Endothelial cell of hepatic sinusoid (primary cell): Measurements from ENCODE around the gene ESCO1.
"Not testable (repeated sequence)": the region's sequence is repeated elsewhere in the genome, so short reads cannot be mapped to it uniquely, and the experiment has no call there.

Experiments
- in situ Hi-C: cut with HindIII; loops from 2 replicates; pipeline ENCODE4 v1.10.0; 2017; ENCODE audit warnings: low sequenced_read_pairs

The ESCO1 gene

DNA sequence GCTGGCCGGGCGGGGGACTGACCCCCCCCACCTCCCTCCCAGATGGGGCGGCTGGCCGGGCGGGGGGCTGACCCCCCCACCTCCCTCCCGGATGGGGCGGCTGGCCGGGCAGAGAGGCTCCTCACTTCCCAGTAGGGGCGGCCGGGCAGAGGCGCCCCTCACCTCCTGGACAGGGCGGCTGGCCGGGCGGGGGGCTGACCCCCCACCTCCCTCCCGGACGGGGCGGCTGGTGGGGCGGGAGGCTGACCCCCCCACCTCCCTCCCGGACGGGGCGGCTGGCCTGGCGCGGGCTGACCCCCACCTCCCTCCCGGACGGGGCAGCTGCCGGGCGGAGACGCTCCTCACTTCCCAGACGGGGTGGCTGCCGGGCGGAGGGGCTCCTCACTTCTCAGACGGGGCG, 8.1 kb downstream of the ESCO1 start:
- in situ Hi-C loops, result not testable (repeated sequence)

DNA sequence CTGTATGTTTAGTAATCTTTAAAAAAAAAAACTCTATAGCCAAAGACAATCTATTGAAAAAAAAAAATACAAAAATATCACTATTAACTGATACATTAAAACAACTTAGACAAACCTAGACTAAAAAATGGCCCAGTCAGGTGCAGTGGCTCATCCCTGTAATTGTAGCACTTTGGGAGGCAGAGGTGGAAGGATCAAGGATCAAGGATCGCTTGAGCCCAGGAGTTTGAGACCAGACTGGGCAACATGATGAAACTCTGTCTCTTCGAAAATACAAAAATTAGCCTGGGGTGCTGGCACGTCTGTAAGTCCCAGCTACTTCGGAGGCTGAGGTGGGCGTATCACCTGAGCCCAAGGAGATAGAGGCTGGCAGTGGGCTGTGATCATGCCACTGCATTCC, 16.1 kb downstream of the ESCO1 start:
- in situ Hi-C loops, result no loop called here

DNA sequence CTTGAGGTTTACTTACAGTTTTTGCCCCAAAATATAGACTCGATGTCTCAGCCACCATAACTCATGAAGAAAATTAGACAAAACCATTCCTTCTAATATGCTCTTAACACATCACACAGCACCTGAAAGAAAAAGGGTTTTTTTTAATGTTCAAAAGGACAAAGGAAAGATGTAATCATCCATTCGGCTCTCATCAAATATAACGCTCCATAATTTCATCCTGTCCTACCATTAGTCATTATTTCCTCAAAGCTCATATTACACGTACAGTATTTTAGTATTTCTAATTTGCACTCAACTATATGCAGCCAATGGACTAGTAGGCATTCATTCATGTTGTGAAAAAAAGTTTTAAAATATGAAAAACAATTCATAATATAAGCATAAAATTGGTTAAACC, 24.8 kb downstream of the ESCO1 start:
- in situ Hi-C loops, result no loop called here

DNA sequence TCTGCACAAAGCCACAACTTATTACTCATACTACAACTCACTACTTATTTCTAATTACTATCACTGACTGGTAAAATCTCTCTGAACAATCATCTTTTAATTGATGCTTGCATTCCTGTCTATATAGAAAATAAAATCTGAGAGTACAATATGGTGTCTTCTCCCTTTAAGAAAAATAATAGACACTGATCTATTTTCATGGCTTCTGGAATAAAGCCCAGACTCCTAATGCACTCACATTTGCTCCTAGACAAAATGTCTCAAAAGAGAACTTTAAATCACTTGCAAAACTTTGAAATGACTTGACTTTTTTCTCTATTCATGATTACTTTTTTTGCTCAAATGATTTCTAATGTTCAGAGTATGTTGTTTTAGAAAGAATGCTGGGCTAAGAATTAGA, 28.7 kb downstream of the ESCO1 start:
- in situ Hi-C loops, result no loop called here

DNA sequence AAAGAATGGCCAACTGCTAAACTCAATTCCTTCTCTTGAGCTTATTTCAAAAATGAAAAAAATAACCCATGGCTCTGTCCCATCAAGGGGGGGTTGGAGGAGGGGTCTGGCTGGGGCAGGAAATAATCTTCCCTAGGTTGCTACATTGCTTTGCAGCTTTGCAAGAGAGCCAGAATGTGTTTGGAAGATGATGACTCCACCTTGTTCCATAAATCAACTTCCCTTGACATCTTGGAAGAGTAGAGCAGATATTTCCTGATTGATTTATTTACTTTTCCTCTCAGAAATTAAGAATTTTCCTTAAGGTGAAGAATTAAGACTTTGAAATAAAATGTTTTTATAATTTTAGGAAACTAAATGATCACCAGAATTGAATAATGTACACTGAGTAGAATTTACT, 41.3 kb downstream of the ESCO1 start:
- in situ Hi-C loops, result no loop called here

DNA sequence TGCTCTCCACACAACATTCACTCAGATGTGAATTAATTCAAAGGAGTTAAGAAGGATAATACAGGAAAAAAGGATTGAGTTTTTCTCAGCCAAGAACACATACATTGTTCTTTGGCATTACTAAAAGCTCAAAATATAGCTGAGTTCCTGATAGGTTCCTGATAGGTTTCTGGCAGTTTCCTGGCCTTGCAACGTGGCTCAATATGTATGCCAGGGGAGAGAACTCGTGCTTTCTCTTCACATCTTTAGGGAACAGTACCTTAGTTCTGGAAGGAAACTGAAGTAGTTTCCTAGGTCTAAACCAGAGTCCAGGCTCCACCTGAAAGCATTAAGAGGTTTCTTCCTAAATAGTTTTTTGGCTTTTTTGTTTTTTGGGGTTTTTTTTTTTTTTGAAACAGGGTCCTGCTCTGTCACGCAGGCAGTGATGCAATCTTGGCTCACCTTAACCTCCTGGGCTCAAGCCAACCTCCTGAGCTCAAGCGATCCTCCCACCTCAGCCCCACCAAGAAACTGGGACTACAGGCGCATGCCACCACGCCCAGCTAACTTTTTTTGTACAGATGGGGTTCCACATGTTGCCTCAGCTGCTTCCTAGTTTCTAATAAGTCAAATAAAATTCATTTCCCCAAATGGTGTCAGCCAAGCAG, 42.8 kb downstream of the ESCO1 start:
- in situ Hi-C loops, result no loop called here

DNA sequence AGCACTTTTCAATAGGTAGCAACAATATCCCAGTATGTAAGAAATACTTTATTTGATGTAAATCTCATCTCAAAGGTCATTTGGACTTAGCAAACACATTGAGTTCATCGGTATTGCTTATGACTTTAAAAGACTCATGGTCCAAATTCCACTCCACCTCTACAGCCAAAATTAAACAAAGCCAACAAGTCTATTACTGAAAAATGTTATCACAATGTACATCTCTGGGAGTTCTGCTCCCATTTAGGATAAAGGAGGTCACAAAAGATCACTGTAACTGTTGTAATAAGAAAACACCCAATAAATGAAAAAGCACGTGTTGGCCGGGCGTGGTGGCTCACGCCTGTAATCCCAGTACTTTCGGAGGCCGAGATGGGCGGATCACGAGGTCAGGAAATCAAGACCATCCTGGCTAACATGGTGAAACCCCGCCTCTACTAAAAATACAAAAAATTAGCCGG, 50.0 kb downstream of the ESCO1 start:
- in situ Hi-C loops, result no loop called here

DNA sequence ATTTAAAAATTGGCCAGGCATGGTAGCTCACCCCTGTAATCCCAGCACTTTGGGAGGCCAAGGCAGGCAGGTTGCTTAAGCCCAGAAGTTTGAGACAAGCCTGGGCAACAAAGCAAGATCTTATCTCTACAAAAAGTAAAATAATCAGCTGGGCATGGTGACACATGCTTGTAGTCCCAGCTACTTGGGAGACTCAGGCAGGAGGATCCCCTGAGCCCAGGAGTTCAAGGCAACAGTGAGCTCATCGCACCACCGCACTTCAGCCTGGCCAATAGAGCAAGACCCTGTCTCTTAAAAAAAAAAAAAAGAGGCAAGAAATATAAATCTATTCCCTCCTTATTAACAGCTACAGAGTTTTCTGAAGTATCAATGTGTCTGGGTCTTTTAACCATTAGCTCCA, 51.9 kb downstream of the ESCO1 start:
- in situ Hi-C loops, result no loop called here

DNA sequence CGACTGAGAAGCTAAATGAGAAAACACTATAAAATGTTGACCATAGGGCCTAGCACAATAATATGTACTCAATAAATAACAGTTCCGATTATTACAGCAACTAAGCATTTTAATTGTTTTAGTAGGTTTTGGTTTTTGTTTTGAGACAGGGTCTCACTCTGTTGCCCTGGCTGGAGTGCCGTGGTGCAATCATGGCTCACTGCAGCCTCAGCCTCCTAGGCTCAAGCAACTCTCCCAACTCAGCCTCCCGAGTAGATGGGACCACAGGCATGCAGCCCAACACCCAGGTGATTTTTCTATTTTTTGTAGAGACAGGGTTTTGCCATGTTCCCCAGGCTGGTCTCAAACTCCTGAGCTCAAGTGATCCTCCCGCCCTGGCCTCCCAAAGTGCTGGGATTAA, 54.1 kb downstream of the ESCO1 start:
- in situ Hi-C loops, result no loop called here

DNA sequence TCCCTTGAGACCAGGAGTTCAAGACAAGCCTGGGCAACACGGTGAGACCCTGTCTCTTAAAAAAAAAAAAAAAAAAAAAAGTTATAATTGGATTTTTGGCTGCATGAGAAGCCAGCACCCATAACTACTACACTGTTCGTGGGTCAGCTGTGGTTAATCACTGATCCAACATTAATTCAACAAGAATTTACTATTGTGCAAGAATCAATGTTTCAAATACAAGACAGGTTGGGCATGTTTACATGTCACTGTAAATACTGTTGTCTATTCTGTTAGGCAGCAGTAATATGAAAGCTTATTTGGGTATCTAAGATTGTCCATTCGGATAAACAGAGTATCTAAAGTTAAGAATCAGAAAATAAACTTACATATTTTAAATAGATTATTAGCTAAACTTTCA, 62.3 kb downstream of the ESCO1 start:
- in situ Hi-C loops, result no loop called here

DNA sequence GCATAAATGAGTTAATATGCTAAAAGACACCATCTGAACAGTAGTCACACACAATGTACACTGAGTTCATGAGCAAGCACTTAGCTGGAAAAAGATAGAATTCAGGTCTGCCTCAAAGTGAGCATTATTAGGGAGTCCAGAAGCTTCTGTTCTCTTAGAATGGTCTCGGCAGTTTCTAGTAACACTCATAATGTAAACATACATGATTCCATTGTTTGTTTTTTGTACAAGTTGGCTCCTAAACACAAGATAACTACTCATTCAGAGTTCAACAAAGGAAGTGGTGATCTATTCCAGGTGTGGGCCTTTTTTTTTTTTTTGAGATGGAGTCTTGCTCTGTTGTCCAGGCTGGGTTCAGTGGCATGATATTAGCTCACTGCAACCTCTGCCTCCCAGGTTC, 66.2 kb downstream of the ESCO1 start:
- in situ Hi-C loops, result no loop called here

DNA sequence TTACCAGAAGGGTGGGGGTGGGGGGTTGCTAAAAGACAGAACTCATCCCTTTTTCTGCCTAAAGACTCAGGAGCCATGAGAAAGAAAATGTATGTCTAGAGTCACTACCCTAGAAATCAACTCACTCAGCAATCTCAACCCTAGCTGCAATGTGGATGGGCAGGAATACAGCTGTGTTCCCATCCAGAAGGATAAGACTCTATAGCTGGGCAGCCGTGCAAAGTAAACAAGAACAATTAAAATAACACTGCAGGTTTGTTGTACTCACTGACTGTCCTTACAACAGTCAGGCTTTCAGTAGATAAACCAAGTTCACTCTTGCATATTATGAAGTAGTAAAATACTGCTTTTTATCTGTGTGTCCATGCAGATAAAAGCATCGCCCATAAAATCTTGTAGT, 74.0 kb downstream of the ESCO1 start:
- in situ Hi-C loops, result loop anchor here (10.0 kb wide), 1 partner anchor 402 kb away; no protein-coding TSS in a partner anchor

DNA sequence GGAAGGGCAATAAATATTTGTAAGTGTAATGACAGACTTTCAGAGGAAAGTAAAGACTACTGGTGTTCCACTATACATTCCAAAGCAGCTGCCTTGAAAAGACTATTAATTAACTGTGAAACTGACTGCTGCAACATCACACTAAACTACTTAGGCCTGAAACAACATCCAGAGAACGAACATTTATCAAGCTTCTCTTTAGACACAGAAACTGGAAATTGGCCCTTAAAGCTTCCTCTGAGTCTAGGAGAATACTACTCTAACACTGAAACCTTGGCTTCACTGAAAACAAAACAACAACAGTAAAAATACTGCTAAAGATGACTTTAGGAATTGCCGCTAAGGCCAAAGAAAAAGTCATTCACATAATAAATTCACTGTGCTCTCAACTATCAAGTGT, 74.6 kb downstream of the ESCO1 start:
- in situ Hi-C loops, result loop anchor here (10.0 kb wide), 1 partner anchor 401 kb away; no protein-coding TSS in a partner anchor

DNA sequence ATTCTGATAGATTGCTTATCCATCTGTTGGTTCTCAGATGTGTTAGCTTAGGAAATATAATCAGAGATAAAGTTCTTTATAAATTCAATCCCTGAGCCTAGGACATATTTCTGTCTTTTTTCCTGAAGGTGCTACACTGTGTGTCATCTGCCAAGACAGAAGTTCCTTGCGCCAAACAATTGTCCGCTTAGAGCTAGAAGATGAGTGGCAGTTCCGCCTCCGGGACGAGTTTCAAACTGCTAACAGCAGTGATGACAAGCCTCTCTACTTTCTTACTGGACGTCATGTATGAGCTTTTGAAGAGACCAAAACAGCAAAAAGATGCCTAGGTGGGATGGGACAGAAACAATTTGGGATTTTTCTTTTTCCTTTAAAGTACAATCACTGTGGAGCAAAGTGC, 78.0 kb downstream of the ESCO1 start:
- in situ Hi-C loops, result loop anchor here (10.0 kb wide), 1 partner anchor 398 kb away; no protein-coding TSS in a partner anchor

DNA sequence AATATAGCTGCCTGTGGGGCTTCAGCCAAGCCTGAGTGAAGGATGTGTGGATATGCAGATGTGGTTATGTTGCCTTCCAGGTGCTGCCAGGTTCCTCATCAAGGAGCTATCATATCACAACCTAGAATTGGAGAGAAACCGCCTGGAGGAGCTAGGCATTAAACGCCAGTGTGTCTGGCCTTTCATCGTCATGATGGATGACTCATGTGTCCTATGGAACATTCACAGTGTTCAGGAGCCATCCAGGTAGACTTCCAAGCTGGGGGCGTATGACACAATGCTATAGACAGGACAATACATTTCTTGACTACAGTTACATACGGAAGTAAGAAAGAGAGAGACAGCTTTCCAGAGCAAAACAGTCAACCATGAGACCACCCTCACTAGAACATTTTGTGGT, 86.8 kb downstream of the ESCO1 start:
- in situ Hi-C loops, result no loop called here

DNA sequence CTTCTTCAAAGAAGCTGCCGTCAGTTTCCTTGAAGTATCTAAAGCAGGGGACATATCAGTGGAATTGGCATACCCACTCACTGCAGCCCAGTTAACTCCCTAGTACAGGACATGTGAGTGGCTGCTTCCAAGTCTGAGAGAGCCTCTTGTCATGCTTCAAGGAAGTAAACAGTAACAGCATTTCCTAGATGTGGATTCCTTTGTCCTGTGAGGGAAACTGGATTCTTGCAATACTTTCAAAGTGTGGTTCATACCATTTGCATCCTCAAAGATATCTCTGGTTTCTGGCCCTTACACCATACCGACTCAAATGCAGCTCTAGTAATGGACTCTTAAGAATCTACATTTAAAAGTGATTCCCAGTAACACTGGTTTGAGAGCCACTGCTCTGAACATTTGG, 87.2 kb downstream of the ESCO1 start:
- in situ Hi-C loops, result no loop called here

DNA sequence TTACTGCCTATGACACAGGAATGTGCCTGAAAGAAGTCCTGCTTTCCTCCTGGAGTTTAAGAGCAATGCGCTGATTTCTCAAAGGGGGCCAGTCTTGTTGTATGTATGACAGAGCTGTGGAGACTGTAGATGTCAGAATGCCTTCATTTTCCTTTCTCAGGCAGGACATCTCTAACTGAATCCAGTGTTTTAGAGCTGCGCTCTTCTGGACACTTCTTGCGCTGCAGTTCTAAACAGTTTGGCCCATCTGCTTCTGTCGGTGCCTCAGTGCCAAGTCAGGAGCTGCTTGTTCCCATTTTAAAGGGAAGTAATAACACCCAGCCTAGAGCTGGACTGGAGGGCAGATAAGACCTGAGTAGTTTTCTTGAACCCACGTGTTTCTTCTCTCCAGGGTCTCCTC, 91.4 kb downstream of the ESCO1 start:
- in situ Hi-C loops, result no loop called here

DNA sequence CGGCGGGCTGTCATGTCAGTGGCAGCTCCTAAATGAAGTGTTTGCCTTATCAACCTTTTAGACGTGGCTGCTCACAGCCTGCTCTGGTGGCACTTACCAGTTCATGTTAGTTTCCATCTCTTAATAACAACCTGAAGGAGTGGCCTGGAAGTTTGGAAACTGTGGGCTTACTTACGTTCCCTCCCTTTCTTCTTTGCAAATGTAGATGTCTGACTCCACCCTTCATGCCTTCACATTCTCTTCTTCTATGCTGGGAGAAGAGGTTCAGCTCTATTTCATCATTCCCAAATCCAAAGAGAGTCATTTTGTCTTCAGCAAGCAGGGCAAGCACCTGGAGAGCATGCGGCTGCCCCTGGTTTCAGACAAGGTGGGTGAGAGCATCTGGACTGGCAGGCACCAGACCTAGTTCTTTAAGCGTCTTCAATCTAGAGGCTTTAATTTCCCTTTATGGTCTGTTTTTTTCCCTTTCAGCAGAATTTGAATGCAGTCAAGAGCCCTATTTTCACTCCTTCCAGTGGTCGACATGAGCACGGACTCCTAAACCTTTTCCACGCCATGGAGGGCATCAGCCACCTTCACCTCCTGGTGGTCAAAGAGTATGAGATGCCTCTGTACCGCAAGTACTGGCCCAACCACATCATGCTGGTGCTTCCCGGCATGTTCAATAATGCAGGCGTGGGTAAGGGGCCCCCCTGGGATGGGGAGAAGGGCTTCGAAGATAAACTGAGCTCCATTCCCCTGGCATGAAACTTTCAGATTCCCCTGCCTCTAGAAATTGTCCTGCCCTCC, 92.4 kb downstream of the ESCO1 start:
- in situ Hi-C loops, result no loop called here

DNA sequence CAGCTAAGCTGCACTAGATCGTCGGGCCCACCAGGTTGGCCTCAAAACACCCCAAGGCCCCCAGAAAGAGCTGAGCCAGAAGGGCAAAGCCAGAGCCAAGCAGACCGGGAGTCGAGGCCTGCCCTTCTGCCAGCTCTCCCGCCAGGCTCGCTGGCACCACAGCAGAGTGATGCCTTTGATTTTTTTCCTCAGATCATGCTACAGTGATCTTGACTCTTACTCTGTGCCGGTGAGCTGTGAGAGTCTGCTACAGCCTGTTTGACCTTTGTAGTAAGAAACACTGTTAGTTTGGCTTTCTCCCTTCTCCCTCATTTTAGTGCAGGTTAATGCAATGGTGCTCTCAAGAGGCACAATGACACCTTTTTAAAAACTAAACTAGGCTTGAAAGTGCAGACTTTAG, 97.8 kb downstream of the ESCO1 start:
- in situ Hi-C loops, result no loop called here

DNA sequence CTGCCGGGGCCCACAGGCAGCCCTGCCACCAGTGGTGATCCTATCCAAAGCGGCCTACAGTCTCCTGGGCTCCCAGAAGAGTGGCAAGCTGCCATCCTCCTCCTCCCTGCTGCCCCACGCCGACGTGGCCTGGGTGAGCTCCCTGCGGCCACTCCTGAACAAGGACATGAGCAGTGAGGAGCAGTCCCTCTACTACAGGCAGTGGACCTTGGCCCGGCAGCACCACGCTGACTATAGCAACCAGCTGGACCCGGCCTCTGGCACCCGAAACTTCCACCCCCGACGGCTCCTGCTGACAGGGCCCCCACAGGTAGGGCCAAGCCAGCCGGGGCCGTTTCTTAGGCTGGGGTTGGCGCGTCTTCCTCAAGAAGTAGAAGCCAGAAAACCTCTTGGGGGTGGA, 100.5 kb downstream of the ESCO1 start:
- in situ Hi-C loops, result no loop called here

DNA sequence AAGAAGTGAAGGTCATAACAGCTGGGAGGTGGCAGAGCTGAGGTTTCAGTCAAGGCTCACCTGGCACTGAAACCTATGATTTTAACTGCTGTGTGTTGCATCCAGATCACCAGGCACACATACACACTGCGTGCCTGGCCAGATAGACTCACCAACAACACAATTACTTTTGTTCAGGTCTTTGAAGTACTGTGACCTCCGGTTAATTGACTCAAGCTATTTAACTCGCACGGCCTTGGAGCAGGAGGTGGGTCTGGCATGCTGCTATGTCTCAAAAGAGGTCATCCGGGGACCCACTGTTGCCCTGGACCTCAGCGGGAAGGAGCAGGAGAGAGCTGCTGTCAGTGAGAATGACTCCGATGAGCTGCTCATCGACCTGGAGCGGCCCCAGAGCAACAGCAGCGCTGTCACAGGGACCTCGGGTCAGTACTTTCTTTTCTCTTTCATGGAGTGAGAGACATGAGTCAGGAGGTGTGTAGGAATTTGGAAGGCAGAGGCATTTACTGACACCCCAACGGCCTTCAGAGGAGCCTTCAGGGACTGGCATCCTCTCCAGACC, 104.1 kb downstream of the ESCO1 start:
- in situ Hi-C loops, result no loop called here

DNA sequence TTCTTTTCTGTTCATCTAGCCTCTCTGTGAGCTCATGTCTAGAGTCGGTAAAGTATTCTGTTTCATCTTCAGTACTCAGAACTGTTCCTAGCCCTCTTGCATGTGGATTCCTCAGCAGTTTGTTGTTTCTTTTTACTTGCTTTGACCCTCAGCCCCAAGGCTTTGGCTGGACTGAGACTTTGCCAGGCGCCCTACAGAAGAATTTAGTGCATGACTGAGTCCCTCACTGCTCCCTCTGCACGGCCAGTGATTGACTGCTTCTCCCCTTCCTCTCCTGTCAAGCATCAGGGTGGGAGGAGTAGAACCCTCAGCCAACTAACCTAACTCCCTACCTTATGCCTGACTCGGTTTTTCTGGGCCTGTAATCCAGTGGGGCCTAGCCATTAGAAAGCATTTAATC, 109.8 kb downstream of the ESCO1 start:
- in situ Hi-C loops, result no loop called here
